Activated CD4-positive, alpha-beta T cell treated with anti-CD3 and anti-CD28 coated beads for 48 hours (primary cell): ENCODE results near the gene NOTCH1.

Experiments
- DNase-seq: peaks from one replicate; pipeline ENCODE4 v3.0.0-alpha.2; 2020

NOTCH1 gene

GRCh38 chr9:136482046-136482792, 63.6 kb downstream of the NOTCH1 start:
- peak; percentile 34 for DNase-seq

GRCh38 chr9:136481558-136481957, 64.3 kb downstream of the NOTCH1 start:
- DNase-seq = no peak

DNA sequence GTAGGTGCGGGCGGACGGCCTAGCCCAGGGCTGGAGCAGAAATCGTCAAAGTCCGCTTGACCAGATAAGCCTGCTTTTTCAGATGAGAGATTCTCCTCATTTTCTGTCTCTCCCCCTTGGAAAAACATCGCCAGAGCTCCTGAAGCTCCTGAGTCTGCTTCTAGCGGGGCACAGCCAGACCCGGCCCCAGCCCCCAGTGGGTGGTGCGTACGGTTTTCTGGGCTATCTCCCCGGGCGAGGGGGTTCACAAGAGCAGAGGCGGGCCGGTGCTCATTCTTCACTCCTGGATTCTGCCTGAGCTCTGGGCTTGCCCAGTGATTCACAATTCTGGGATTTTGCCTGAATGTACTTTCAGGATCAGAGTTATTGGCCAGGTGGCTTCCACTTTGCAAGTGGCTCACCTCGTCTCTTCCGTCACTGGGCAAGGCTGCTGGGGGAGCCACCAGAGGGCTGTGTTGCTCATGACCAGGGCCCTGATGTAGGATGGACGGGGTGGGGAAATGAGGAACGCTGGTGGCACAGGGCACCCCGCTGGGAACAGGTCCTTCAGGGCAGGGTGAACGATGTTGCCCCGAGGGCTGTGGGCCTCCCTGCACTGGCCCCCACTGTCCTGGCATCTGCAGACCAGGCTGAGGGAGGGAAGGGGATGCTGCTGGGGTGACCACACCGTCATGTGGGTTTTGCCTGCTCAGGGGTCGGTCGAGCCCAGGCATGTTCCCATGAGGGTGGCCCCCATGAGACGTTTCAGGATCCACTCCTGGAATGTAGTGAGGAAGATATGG, 69.3 kb downstream of the NOTCH1 start:
- DNase-seq = no peak

- DNase-seq = no peak
Observed at GRCh38 chr9:136474974-136475865, 70.6 kb downstream of the NOTCH1 start.

DNA sequence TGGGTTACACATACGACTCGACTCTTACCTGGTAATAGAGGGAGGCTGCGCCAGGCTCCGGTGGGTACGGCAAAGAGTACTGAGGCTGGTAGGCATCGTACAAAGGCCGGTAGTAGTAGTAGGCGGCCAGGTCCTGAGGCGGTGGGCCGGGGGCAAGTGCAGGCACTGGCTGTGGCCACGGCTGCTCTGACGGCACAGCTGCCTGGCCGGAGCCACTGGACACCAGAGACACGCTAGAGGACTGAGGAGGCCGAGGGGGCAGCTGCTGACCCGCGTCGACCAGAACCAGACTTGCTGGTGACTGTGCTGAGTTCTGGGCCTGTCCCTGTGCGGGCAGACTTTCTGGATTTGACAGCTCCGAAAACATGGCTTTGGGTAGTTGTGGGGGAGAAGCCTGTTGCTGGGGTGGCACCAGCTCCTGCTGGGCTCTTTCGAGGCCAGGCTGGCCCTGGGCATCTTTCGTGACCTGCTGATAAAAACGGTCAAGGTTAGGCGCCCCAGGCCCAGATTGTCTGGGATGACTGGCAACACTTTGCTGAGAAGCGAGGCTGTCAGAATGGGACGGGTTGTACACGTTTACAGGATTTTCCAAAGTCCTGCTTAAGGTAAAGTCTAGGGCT, 71.7 kb downstream of the NOTCH1 start:
- DNase-seq = no peak

DNA sequence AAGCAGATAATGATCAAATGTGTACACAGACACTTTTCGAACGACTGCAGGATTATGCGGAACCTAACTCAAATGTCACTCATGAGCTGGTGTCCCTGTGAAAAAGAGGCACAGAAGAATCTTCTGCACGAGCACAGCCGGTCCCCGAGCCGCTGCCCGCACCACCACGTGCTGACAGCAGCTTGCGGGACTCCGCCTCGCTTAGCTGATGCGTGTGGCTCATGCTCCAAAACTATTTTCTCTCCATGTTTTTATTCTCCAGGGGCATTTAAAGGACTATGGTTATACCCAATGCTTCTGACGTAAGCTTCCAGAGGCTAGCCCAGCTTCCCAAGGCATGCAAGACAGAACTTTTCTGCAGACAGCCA, 72.5 kb downstream of the NOTCH1 start:
- DNase-seq = no peak

- no peak for DNase-seq
Observed at GRCh38 chr9:136472640-136473353, 73.1 kb downstream of the NOTCH1 start.

DNA sequence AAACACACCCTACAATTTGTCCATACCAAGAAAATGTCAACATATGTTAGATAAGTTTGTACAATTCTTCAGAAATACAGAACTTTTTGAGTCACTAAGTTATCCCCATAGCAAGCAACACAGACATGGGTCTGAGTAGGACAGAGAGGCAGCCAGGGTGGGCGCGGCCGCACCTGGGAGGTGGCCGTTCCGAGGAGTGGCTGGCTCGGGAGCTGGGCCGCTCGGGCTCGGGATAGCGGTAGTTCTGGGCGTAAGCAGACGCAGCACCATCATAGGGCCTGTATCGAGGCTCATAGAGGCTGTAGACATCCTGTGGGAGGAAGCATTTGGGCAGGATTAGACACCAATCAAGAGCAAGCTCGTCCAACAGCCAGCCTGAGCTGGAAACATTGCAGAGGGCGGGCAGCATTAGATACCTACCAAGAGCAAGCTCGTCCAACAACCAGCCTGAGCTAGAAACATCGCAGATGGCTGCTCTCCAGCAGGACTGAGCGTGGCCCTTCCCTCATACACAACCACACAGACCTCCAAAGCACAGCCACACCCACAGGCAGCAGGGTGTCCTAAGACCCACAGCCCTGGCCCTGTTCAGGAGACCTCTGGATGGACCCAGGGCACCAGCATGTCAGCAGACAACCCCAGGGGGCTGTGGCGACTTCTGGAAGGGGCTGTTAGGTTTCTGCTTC, 73.9 kb downstream of the NOTCH1 start:
- no peak for DNase-seq

GRCh38 chr9:136470792-136471469, 74.9 kb downstream of the NOTCH1 start:
- no peak for DNase-seq

DNA sequence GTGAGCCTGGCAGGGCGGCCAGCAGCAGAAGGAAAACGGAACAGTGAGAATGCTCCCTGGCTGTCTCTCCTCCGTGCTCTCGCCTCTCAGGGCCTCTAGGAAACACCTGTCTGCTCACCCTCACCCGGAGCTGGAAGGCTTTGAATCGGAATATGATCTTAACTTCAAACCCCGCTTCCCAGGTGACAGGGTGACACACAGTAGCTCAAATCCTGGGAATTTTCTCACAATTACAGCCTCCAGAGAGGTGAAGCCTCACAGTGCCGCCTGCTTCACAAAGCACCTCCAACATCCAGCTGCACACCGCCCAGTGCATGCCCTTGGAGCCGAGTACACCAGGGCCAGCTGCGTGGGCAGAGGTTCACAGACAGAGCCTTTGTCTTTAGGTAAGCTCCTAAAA, 75.5 kb downstream of the NOTCH1 start:
- no peak for DNase-seq

GRCh38 chr9:136467766-136468165, 78.1 kb downstream of the NOTCH1 start:
- DNase-seq = no peak

GRCh38 chr9:136466155-136466541, 79.7 kb downstream of the NOTCH1 start:
- DNase-seq = no peak

- DNase-seq = no peak
Observed at GRCh38 chr9:136465500-136466154, 80.2 kb downstream of the NOTCH1 start.

GRCh38 chr9:136464241-136464640, 81.6 kb downstream of the NOTCH1 start:
- no peak for DNase-seq

GRCh38 chr9:136463578-136463977, 82.3 kb downstream of the NOTCH1 start:
- no peak for DNase-seq

DNA sequence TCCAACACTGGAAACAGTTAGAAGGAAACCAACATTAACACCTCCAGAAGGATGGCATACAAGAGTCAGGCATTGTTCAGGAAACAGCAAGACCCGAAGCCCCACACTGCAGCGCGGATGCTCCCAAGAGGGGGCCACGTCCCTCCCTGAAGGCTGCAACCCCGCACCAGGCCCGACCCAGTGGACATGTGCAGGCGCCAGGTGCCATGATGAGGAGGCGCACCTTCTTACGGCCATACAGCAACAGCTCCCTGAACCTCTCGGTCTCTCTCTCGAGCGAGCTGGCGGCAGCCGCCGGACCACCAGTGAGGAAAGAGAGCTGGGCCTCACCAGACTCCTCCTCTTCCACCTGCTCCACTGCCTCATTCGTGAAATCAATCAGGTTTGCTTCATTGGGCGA, 83.2 kb downstream of the NOTCH1 start:
- DNase-seq = no peak

DNA sequence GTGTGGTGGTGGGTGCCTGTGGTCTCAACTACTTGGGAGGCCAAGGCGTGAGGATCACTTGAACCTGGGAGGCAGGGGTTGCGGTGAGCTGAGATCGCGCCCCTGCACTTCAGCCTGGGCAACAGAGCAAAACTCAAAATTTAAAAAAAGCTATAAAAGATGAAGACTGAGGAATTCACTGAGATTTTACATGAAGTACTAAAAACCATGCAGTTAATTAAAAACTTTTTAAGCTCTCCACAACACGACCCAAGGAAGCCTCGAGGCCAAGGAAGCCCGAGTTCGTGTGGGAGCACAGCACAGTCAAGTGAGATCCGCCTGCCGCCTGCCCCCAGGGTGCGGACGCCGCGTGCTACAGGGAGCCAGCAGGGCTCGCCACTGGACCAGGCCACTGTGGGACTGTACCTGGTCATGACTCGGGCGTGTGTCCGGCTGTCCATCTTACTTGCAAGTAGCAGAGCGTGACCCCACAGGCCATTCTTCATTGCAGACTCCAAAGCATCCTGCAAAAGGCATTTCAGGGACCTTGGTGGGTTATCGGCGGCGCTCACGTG, 85.0 kb downstream of the NOTCH1 start:
- DNase-seq = no peak

DNA sequence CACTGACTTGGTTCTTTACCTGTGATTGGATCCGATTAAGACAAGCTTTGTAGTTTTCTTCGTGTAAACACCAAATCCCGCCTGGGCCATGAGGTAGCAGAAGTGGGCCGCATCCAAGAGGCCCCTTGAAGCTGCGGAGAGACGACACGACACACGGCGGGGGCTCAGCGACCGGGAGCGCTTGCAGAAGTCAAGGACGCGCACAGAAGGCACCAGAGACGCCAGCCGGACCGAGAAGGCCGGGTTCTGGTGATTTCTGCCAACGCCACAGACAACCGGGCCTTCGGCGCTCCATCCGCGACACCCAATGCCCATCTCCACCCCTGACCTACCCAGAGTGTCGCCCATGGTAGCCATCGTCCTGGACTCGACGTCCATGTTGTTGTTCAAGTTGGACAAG, 86.4 kb downstream of the NOTCH1 start:
- DNase-seq = no peak

- DNase-seq = no peak
Observed at GRCh38 chr9:136457326-136457725, 88.5 kb downstream of the NOTCH1 start.

DNA sequence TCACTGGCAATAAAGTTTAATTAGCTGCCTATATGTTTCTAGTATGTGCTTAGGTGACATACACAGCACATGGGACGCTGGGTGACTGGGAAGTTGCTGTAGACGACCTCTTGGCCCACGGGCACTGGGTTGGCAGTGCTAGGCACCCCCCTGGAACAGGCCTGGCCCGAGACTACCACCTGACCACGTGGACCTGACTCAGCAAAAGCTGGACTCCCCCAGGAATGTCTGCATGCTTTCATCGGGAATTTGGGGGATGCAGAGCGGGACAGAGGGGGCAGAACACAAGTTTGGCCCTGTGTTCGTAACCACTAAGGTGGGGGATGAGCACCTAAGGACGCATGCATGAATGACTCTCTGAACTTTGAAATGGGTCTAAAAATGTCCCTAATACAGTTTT, 89.6 kb downstream of the NOTCH1 start:
- no peak for DNase-seq
